H9 (cell line): ENCODE results near the gene MEIS3. TPM values are rescaled to one million over a fixed set of nuclear protein-coding genes. Genes with fewer than 3 reads are reported as not detected.
A peak's percentile ranks its signal among the peaks of the same experiment; 100 is the strongest.

Experiments
- DNase-seq: peaks from one replicate; pipeline ENCODE4 v3.0.0-alpha.2; 2017
- H2AFZ ChIP-seq: one replicate; pipeline ENCODE4 v1.6.1; 2013; ENCODE audit warnings: mild to moderate bottlenecking, low read length, control low read depth, moderate library complexity
- H2AK5ac ChIP-seq: 2 replicates; pipeline ENCODE4 v1.6.1; 2013; ENCODE audit warnings: low read length, control low read depth, mixed read lengths; ENCODE audit not compliant: insufficient read length
- H2BK120ac ChIP-seq: one replicate; pipeline ENCODE4 v1.6.1; 2013; ENCODE audit warnings: low read depth, mild to moderate bottlenecking, low read length, control low read depth, inconsistent platforms; ENCODE audit not compliant: poor library complexity, severe bottlenecking
- H2BK12ac ChIP-seq: 2 replicates; pipeline ENCODE4 v1.6.1; 2013; ENCODE audit warnings: low read length, control low read depth, mixed read lengths, low read depth; ENCODE audit not compliant: insufficient read length
- H2BK15ac ChIP-seq: 2 replicates; pipeline ENCODE4 v1.6.1; 2013; ENCODE audit warnings: low read depth, low read length, control low read depth
- H2BK20ac ChIP-seq: one replicate; pipeline ENCODE4 v1.6.1; 2013; ENCODE audit warnings: low read depth, mild to moderate bottlenecking, low read length, control low read depth, inconsistent platforms; ENCODE audit not compliant: poor library complexity, severe bottlenecking
- H2BK5ac ChIP-seq: 2 replicates; pipeline ENCODE4 v1.6.1; 2013; ENCODE audit warnings: low read length, control low read depth, mixed read lengths; ENCODE audit not compliant: insufficient read length
- H3K14ac ChIP-seq: 2 replicates; pipeline ENCODE4 v1.6.1; 2013; ENCODE audit warnings: low read length, control low read depth; ENCODE audit not compliant: insufficient read depth
- H3K18ac ChIP-seq: 2 replicates; pipeline ENCODE4 v1.6.1; 2013; ENCODE audit warnings: low read depth, mild to moderate bottlenecking, mixed read lengths, low read length, control low read depth; ENCODE audit not compliant: insufficient read length
- H3K23ac ChIP-seq: 2 replicates; pipeline ENCODE4 v1.6.1; 2013; ENCODE audit warnings: low read length, control low read depth, mixed read lengths, low read depth; ENCODE audit not compliant: insufficient read length
- H3K23me2 ChIP-seq: 2 replicates; pipeline ENCODE4 v1.6.1; 2013; ENCODE audit warnings: low read depth, mild to moderate bottlenecking, mixed read lengths, low read length, control low read depth; ENCODE audit not compliant: insufficient read length, poor library complexity, severe bottlenecking
- H3K27ac ChIP-seq: 2 replicates; pipeline ENCODE4 v1.5.1; 2013; ENCODE audit warnings: low read length, control low read depth, mixed read lengths, low read depth; ENCODE audit not compliant: insufficient read length
- H3K27me3 ChIP-seq: 2 replicates; pipeline ENCODE4 v1.6.1; 2013; ENCODE audit warnings: low read length, control low read depth, inconsistent platforms; ENCODE audit not compliant: insufficient read depth
- H3K4ac ChIP-seq: 2 replicates; pipeline ENCODE4 v1.6.1; 2013; ENCODE audit warnings: low read depth, mild to moderate bottlenecking, control low read depth, inconsistent platforms, low read length, moderate library complexity
- H3K4me1 ChIP-seq: 2 replicates; pipeline ENCODE4 v1.6.1; 2013; ENCODE audit warnings: low read length, control low read depth, inconsistent platforms; ENCODE audit not compliant: insufficient read depth
- H3K4me2 ChIP-seq: 2 replicates; pipeline ENCODE4 v1.6.1; 2013; ENCODE audit warnings: low read length, control low read depth, mixed read lengths; ENCODE audit not compliant: insufficient read length, insufficient read depth
- H3K56ac ChIP-seq: 2 replicates; pipeline ENCODE4 v1.6.1; 2013; ENCODE audit warnings: low read depth, mild to moderate bottlenecking, mixed read lengths, low read length, control low read depth; ENCODE audit not compliant: insufficient read length
- H3K79me1 ChIP-seq: 2 replicates; pipeline ENCODE4 v1.6.1; 2013; ENCODE audit warnings: low read depth, mild to moderate bottlenecking, moderate library complexity, low read length, control low read depth, inconsistent platforms; ENCODE audit not compliant: insufficient read depth, poor library complexity, severe bottlenecking
- H3K79me2 ChIP-seq: 2 replicates; pipeline ENCODE4 v1.6.1; 2013; ENCODE audit warnings: low read length, control low read depth, inconsistent platforms; ENCODE audit not compliant: insufficient read depth
- H3K9ac ChIP-seq: 2 replicates; pipeline ENCODE4 v1.6.1; 2013; ENCODE audit warnings: low read length, control low read depth, mixed read lengths; ENCODE audit not compliant: insufficient read length; ENCODE audit errors: extremely low read depth
- H3K9me3 ChIP-seq: one replicate; pipeline ENCODE4 v1.6.1; 2013; ENCODE audit warnings: low read depth, low read length, inconsistent platforms; ENCODE audit not compliant: control insufficient read depth
- H3T11ph ChIP-seq: one replicate; pipeline ENCODE4 v1.6.1; 2013; ENCODE audit warnings: mild to moderate bottlenecking, low read length, control low read depth, inconsistent platforms
- H4K20me1 ChIP-seq: one replicate; pipeline ENCODE4 v1.6.1; 2013; ENCODE audit not compliant: control insufficient read depth, insufficient read length, insufficient read depth
- H4K5ac ChIP-seq: 2 replicates; pipeline ENCODE4 v1.6.1; 2013; ENCODE audit warnings: low read depth, mild to moderate bottlenecking, mixed read lengths, low read length, control low read depth; ENCODE audit not compliant: insufficient read length
- H4K8ac ChIP-seq: replicated peaks from 2 replicates; pipeline ENCODE4 v1.6.1; 2013; ENCODE audit warnings: low read length, control low read depth, mixed read lengths, low read depth; ENCODE audit not compliant: insufficient read length
- H4K91ac ChIP-seq: 2 replicates; pipeline ENCODE4 v1.6.1; 2013; ENCODE audit warnings: low read depth, mild to moderate bottlenecking, moderate library complexity, mixed read lengths, low read length, control low read depth; ENCODE audit not compliant: insufficient read length
- H3K27ac Mint-ChIP-seq, 3 experiments: 2 replicates in 2 of 3; 3 replicates in 1 of 3; pipeline ENCODE4 v1.8.0; 2020 to 2021; ENCODE audit warnings: mixed read lengths in 3 of 3, mild to moderate bottlenecking in 1 of 3, moderate library complexity in 1 of 3
- H3K27me3 Mint-ChIP-seq: 2 replicates; pipeline ENCODE4 v1.8.0; 2021; ENCODE audit warnings: low read depth, mild to moderate bottlenecking, moderate library complexity, mixed read lengths
- H3K36me3 Mint-ChIP-seq, 3 experiments: 2 replicates in 2 of 3; 3 replicates in 1 of 3; pipeline ENCODE4 v1.8.0; 2020 to 2021; ENCODE audit warnings: low read depth in 3 of 3, mixed read lengths in 3 of 3; ENCODE audit not compliant: insufficient read depth in 1 of 3
- H3K4me1 Mint-ChIP-seq, 2 experiments: 2 replicates each; pipeline ENCODE4 v1.8.0; 2020; ENCODE audit warnings: mixed read lengths in 2 of 2
- H3K4me3 Mint-ChIP-seq, 2 experiments: 2 replicates in 1 of 2; 3 replicates in 1 of 2; pipeline ENCODE4 v1.8.0; 2020 to 2021; ENCODE audit warnings: mild to moderate bottlenecking in 2 of 2, mixed read lengths in 2 of 2, moderate library complexity in 1 of 2
- H3K9me3 Mint-ChIP-seq, 2 experiments: 2 replicates in 1 of 2; 3 replicates in 1 of 2; pipeline ENCODE4 v1.8.0; 2020; ENCODE audit warnings: mild to moderate bottlenecking in 2 of 2, mixed read lengths in 2 of 2, moderate library complexity in 1 of 2
- CTCF ChIP-seq: fragments of 200-600 bp; sonication (generic); conservative IDR thresholded peaks from 3 replicates; pipeline ENCODE4 v1.8.0; 2021; ENCODE audit warnings: antibody characterized with exemption, mild to moderate bottlenecking
- WGBS: extraction: QIAGEN DNeasy Blood & Tissue Kit; methylation state at CpG from one replicate; pipeline ENCODE4 v1.1.7; 2013; ENCODE audit warnings: missing lambda C conversion rate, low lambda C conversion rate, mixed read lengths; ENCODE audit not compliant: insufficient read length; ENCODE audit errors: extremely low coverage; 5-methylcytosine and 5-hydroxymethylcytosine counted together
- total RNA-seq: library from RNA; stranded (reverse); gene quantifications from 2 replicates; pipeline ENCODE4 v1.2.1, GENCODE V29; 2021

MEIS3 gene
- total RNA-seq, 1 experiment from 2014 or later, result 44.0 TPM

- H3K4me2 ChIP-seq, result peak overlapping the region; percentile 59
- H3K9me3 ChIP-seq, result no peaks in the 10 kb centered on the region
- no peak overlapping the region for H2BK20ac ChIP-seq
- no peak overlapping the region for H2BK15ac ChIP-seq
- no peak for DNase-seq
- H3K4me1 ChIP-seq, result peaks cover 5% of the 10 kb centered on the region; the same call in 1 of the 2 replicates
- H2AK5ac ChIP-seq, result no peak overlapping the region
- Mint-ChIP-seq H3K27me3 (peaks cover 80% of the 10 kb centered on the region), H3K4me1 (peaks cover 51 to 66% of the 10 kb centered on the region in 2 experiments), H3K27ac (no peak overlapping the region), H3K4me3 (peak overlapping the region; percentile 41 to 84), H3K9me3 (no peaks in the 10 kb centered on the region), H3K36me3 (peaks cover 0 to 5% (median 3%) of the 10 kb centered on the region in 3 experiments; a peak in 4 of 7 replicates)
- no peak overlapping the region for H2BK5ac ChIP-seq
- H4K8ac ChIP-seq, result no peak overlapping the region
- no peak overlapping the region for H2BK12ac ChIP-seq
- H3K79me2 ChIP-seq, result no peaks in the 10 kb centered on the region
- no peak overlapping the region for H3K4ac ChIP-seq
- peaks cover 26% of the 10 kb centered on the region for H3K23me2 ChIP-seq
- no peak overlapping the region for H3K56ac ChIP-seq
- H3T11ph ChIP-seq, result no peak overlapping the region
- no peaks in the 10 kb centered on the region for H3K79me1 ChIP-seq
- no peak overlapping the region for H4K91ac ChIP-seq
- no peak overlapping the region for H3K18ac ChIP-seq
- H3K9ac ChIP-seq, result no peak overlapping the region
- H2AFZ ChIP-seq, result no peak overlapping the region
- no CpG with 5 or more reads among the region's 16 CpGs for WGBS
- no peak for TF ChIP-seq CTCF
- no peak overlapping the region for H3K27ac ChIP-seq
- no peak overlapping the region for H4K5ac ChIP-seq
- H3K23ac ChIP-seq, result no peak overlapping the region
- peaks cover 34% of the 10 kb centered on the region; the same call in 1 of the 2 replicates for H3K27me3 ChIP-seq
- no peak overlapping the region for H2BK120ac ChIP-seq
- no peak overlapping the region; the same call in 1 of the 2 replicates for H3K14ac ChIP-seq
- H4K20me1 ChIP-seq, result no peaks in the 10 kb centered on the region
These were observed 2.0 kb upstream of the MEIS3 start for GRCh38 chr19:47421244-47421786.
